ENCODE results near the gene PPFIBP1. TPM values are rescaled to one million over a fixed set of nuclear protein-coding genes. Genes with fewer than 3 reads are reported as not detected.

The PPFIBP1 gene
- polyA plus RNA-seq, 1 experiment, result 47.5 TPM

GRCh38 chr12:27610374-27610773 is 86.4 kb downstream of the PPFIBP1 start:
- H3K36me3 ChIP-seq (ENCODE audit: control insufficient read depth, insufficient read depth, low read length), result no peaks in the 10 kb centered on the region
- ChIA-PET POLR2A (no interaction called here), CTCF (no interaction called here)
- TF ChIP-seq CTCF (IDR thresholded peaks at IDR 0.05; ENCODE audit: insufficient read depth, low read depth, low read length), result no peak
- no peak for DNase-seq (ENCODE audit: low read depth)
- H3K4me3 ChIP-seq (ENCODE audit: low read depth, low read length), result no peak overlapping the region
- no peaks in the 10 kb centered on the region for H3K27me3 ChIP-seq (ENCODE audit: control insufficient read depth, insufficient read depth, low read length)

- no peaks in the 10 kb centered on the region for H3K36me3 ChIP-seq (ENCODE audit: control insufficient read depth, insufficient read depth, low read length)
- no peak overlapping the region for H3K4me3 ChIP-seq (ENCODE audit: low read depth, low read length)
- ChIA-PET POLR2A (interaction anchor here (0.7 kb wide), 1 partner anchor 1696 kb away, joined by 3 read pairs; no protein-coding TSS in a partner anchor), CTCF (interaction anchor here (1.1 to 1.3 kb wide), 3 partner anchors 12 to 180 kb away, joined by 3 to 4 read pairs (median 3); no protein-coding TSS in a partner anchor)
- no peaks in the 10 kb centered on the region for H3K27me3 ChIP-seq (ENCODE audit: control insufficient read depth, insufficient read depth, low read length)
- TF ChIP-seq CTCF (IDR thresholded peaks at IDR 0.05; ENCODE audit: insufficient read depth, low read depth, low read length), result no peak
- no peak for DNase-seq (ENCODE audit: low read depth)
These were observed 90.4 kb downstream of the PPFIBP1 start for GRCh38 chr12:27614386-27614785.

- Histone ChIP-seq H3K27me3 (ENCODE audit: control insufficient read depth, insufficient read depth, low read length) (no peaks in the 10 kb centered on the region), H3K36me3 (ENCODE audit: control insufficient read depth, insufficient read depth, low read length) (no peaks in the 10 kb centered on the region), H3K4me3 (ENCODE audit: low read depth, low read length) (no peak overlapping the region)
- ChIA-PET CTCF (interaction anchor here (1.1 to 1.3 kb wide), 2 partner anchors 12 to 180 kb away, joined by 3 to 4 read pairs; no protein-coding TSS in a partner anchor), POLR2A (interaction anchor here (0.7 kb wide), 1 partner anchor 1696 kb away, joined by 3 read pairs; no protein-coding TSS in a partner anchor)
- no peak for TF ChIP-seq CTCF (IDR thresholded peaks at IDR 0.05; ENCODE audit: insufficient read depth, low read depth, low read length)
- no peak for DNase-seq (ENCODE audit: low read depth)
These were observed 90.9 kb downstream of the PPFIBP1 start for GRCh38 chr12:27614866-27615265.

GRCh38 chr12:27615331-27615891 is 91.4 kb downstream of the PPFIBP1 start:
- H3K4me3 ChIP-seq (ENCODE audit: low read depth, low read length), result no peak overlapping the region
- CTCF ChIA-PET, result interaction anchor here (1.3 kb wide), 1 partner anchor 181 kb away, joined by 3 read pairs; no protein-coding TSS in a partner anchor
- DNase-seq (ENCODE audit: low read depth), result peak; percentile 78
- H3K27me3 ChIP-seq (ENCODE audit: control insufficient read depth, insufficient read depth, low read length), result no peaks in the 10 kb centered on the region
- POLR2A ChIA-PET, result interaction anchor here (0.7 kb wide), 1 partner anchor 1695 kb away, joined by 3 read pairs; no protein-coding TSS in a partner anchor
- no peak for TF ChIP-seq CTCF (IDR thresholded peaks at IDR 0.05; ENCODE audit: insufficient read depth, low read depth, low read length)
- H3K36me3 ChIP-seq (ENCODE audit: control insufficient read depth, insufficient read depth, low read length), result no peaks in the 10 kb centered on the region

DNA sequence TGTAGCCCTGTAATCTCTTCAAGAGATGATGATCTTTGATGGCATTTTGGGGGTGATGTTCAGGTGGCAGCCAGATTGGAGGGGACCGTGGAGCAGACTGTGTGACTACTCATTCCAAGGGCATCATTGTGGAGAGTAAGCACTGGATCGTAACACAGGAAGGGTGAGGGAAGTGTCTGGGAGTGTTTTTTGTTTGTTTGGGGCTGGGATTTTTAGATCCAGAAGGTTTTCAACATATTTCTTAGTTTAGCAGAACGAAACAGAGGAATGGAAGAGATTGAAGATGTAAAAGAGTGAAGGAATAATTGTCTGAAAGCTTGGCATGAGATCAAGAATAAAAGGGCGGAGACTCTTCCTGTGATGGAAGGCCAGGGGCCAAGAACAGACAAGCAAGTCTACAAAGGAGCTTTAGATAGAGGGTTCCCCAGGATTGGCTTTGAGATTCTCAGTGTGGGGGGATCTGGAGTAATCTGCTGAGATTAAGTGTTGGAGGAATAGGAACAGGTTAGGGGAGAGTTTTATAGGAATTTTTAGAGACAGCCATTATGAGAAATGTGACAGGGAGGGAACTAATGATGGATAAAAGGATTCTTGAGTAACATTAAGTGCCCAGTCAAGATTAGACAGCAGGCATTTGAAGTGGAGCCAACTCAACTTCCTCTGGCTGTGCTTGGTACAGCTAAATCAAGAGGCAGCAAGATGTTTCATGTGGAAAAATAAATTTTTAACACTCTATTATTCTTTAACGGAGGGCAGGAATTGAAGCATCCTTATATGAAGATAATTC is 92.5 kb downstream of the PPFIBP1 start:
- POLR2A ChIA-PET, result no interaction called here
- DNase-seq (ENCODE audit: low read depth), result no peak
- CTCF ChIA-PET, result interaction anchor here (1.0 to 1.1 kb wide), 2 partner anchors 12 to 17 kb away, joined by 3 read pairs; no protein-coding TSS in a partner anchor

More for the DNA sequence above, 92.5 kb downstream of the PPFIBP1 start:
- Histone ChIP-seq H3K36me3 (ENCODE audit: control insufficient read depth, insufficient read depth, low read length) (no peaks in the 10 kb centered on the region), H3K4me3 (ENCODE audit: low read depth, low read length) (no peak overlapping the region), H3K27me3 (ENCODE audit: control insufficient read depth, insufficient read depth, low read length) (no peaks in the 10 kb centered on the region)
- TF ChIP-seq CTCF (IDR thresholded peaks at IDR 0.05; ENCODE audit: insufficient read depth, low read depth, low read length), result no peak
